ENCODE measurements around the gene RIPK3.
A peak's percentile ranks its signal among the peaks of the same experiment; 100 is the strongest.
"Not testable (repeated sequence)": the region's sequence is repeated elsewhere in the genome, so short reads cannot be mapped to it uniquely, and the experiment has no call there.

The RIPK3 gene

GRCh38 chr14:24369463-24369862 is 29.7 kb upstream of the RIPK3 start:
- no peak for DNase-seq (ENCODE audit: low spot score)

- peak; percentile 95 for DNase-seq (ENCODE audit: low spot score)
Observed at GRCh38 chr14:24368562-24369252, 28.9 kb upstream of the RIPK3 start.

GRCh38 chr14:24368212-24368561 is 28.4 kb upstream of the RIPK3 start:
- DNase-seq (ENCODE audit: low spot score), result no peak

- peak; percentile 96 for DNase-seq (ENCODE audit: low spot score)
Observed at GRCh38 chr14:24367514-24368211, 27.9 kb upstream of the RIPK3 start, which contains the start of gene NFATC4. Gene NFATC4, plus strand, starts transcription at chr14:24368184. Its CDS starts 157 bp downstream, at chr14:24368341.

GRCh38 chr14:24366721-24367513 is 27.1 kb upstream of the RIPK3 start:
- peak; percentile 95 for DNase-seq (ENCODE audit: low spot score)

- DNase-seq (ENCODE audit: low spot score), result no peak
Observed at GRCh38 chr14:24366413-24366720, 26.6 kb upstream of the RIPK3 start.

- DNase-seq (ENCODE audit: low spot score), result peak; percentile 78
Observed at GRCh38 chr14:24365600-24366412, 26.0 kb upstream of the RIPK3 start.

GRCh38 chr14:24364841-24365240 is 25.1 kb upstream of the RIPK3 start:
- DNase-seq (ENCODE audit: low spot score), result no peak

- no peak for DNase-seq (ENCODE audit: low spot score)
Observed at GRCh38 chr14:24363401-24363800, 23.6 kb upstream of the RIPK3 start.

GRCh38 chr14:24362241-24362960 is 22.6 kb upstream of the RIPK3 start:
- peak; percentile 16 for DNase-seq (ENCODE audit: low spot score)

GRCh38 chr14:24361326-24361725 is 21.5 kb upstream of the RIPK3 start:
- no peak for DNase-seq (ENCODE audit: low spot score)

GRCh38 chr14:24360281-24360680 is 20.5 kb upstream of the RIPK3 start:
- no peak for DNase-seq (ENCODE audit: low spot score)

GRCh38 chr14:24356208-24356607 is 16.4 kb upstream of the RIPK3 start:
- no peak for DNase-seq (ENCODE audit: low spot score)

GRCh38 chr14:24355009-24355408 is 15.2 kb upstream of the RIPK3 start:
- no peak for DNase-seq (ENCODE audit: low spot score)

GRCh38 chr14:24354482-24354825 is 14.7 kb upstream of the RIPK3 start:
- not testable (repeated sequence) for DNase-seq (ENCODE audit: low spot score)

GRCh38 chr14:24353559-24354481 is 14.0 kb upstream of the RIPK3 start:
- peak; percentile 54 for DNase-seq (ENCODE audit: low spot score)

GRCh38 chr14:24351517-24351916 is 11.7 kb upstream of the RIPK3 start:
- DNase-seq (ENCODE audit: low spot score), result peak; percentile 37

- DNase-seq (ENCODE audit: low spot score), result no peak
Observed at GRCh38 chr14:24349742-24350141, 10.0 kb upstream of the RIPK3 start.

GRCh38 chr14:24348186-24348585 is 8.4 kb upstream of the RIPK3 start:
- DNase-seq (ENCODE audit: low spot score), result no peak

GRCh38 chr14:24347134-24347533 is 7.3 kb upstream of the RIPK3 start:
- peak; percentile 0 for DNase-seq (ENCODE audit: low spot score)
